GM12864 (cell line): ENCODE results near the gene FEM1B.

ENCODE experiments used
- DNase-seq: peaks from one replicate; pipeline ENCODE4 v3.0.0-alpha.2; 2011; ENCODE audit warnings: low read depth
- H3K4me3 ChIP-seq: 2 replicates; pipeline ENCODE4 v1.5.1; 2011; ENCODE audit warnings: mild to moderate bottlenecking, low read depth, low read length, control low read depth
- TF ChIP-seq, protein P1 (sequence below): IDR thresholded peaks from 2 replicates; pipeline ENCODE4 v1.5.1; 2011; ENCODE audit warnings: low read depth, mild to moderate bottlenecking, moderate library complexity, low read length, control low read depth, inconsistent platforms; ENCODE audit errors: missing control alignments

The FEM1B gene

GRCh38 chr15:68311859-68312557, 34.5 kb downstream of the FEM1B start:
- no peak for DNase-seq
- no peak overlapping the region for H3K4me3 ChIP-seq
- TF ChIP-seq, protein P1, sequence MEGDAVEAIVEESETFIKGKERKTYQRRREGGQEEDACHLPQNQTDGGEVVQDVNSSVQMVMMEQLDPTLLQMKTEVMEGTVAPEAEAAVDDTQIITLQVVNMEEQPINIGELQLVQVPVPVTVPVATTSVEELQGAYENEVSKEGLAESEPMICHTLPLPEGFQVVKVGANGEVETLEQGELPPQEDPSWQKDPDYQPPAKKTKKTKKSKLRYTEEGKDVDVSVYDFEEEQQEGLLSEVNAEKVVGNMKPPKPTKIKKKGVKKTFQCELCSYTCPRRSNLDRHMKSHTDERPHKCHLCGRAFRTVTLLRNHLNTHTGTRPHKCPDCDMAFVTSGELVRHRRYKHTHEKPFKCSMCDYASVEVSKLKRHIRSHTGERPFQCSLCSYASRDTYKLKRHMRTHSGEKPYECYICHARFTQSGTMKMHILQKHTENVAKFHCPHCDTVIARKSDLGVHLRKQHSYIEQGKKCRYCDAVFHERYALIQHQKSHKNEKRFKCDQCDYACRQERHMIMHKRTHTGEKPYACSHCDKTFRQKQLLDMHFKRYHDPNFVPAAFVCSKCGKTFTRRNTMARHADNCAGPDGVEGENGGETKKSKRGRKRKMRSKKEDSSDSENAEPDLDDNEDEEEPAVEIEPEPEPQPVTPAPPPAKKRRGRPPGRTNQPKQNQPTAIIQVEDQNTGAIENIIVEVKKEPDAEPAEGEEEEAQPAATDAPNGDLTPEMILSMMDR = no peak

DNA sequence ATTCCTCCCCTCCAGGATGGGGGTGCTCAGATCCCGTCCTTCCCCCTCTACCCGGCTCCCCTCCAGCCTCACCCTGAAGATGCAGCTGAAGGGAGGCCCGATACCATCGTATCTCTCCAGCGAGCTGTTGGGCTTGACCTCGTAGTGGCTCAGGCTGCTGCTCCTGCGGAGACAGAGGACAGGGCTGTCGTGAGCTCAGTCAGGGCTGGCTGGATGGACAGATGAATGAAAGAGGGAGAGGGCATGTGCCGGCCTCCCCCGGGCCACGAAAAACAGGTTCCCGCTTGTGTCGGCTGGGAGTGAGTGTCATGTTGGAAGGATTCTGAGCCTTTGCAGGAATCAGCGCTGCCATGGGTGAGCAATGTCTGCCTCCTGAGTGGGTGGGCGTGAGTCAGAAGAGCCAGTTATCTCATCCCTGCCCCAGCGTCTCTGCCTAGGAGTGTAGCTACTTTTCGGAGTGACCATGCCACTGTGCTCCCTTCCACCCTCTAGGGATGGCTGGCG, 35.2 kb downstream of the FEM1B start:
- no peak for DNase-seq
- H3K4me3 ChIP-seq = no peak overlapping the region
- TF ChIP-seq, protein P1 = no peak

- no peak overlapping the region for H3K4me3 ChIP-seq
- TF ChIP-seq, protein P1 = no peak
- DNase-seq = no peak
Measured at GRCh38 chr15:68313501-68314410, 36.2 kb downstream of the FEM1B start.

DNA sequence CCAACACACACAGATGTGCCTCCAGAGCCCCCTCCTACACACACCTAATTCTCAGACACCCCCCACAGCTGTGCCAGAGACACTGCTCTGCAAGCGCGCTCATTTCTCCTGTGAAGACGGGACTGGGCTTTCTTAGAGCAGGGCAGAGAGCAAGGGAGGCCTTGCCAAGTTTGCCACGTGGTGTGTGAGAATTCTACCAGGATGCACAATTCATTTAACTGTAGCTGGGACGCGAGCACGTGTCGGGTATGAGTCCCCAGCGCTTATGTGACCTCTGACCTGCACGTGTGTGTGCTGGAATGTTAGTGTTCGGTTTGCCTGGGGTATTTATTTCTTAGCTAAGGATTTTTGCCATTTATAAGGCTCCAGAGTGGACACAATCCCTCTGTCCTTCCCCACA, 37.0 kb downstream of the FEM1B start:
- H3K4me3 ChIP-seq = no peak overlapping the region
- DNase-seq = no peak
- TF ChIP-seq, protein P1 = no peak

- no peak overlapping the region for H3K4me3 ChIP-seq
- TF ChIP-seq, protein P1 = no peak
- DNase-seq = no peak
Measured at GRCh38 chr15:68315035-68315434, 37.5 kb downstream of the FEM1B start.

- TF ChIP-seq, protein P1 = no peak
- DNase-seq = no peak
- H3K4me3 ChIP-seq = no peak overlapping the region
Measured at GRCh38 chr15:68315495-68316031, 38.0 kb downstream of the FEM1B start.
